GM21528 (cell line): ENCODE data around the gene HSPA4.
"Not testable (repeated sequence)": the region's sequence is repeated elsewhere in the genome, so short reads cannot be mapped to it uniquely, and the experiment has no call there.

Source experiments
- ATAC-seq: cut with Tn5 transposase; IDR thresholded peaks from one replicate; pipeline ENCODE4 v1.9.1; 2021; ENCODE audit warnings: mild to moderate bottlenecking, moderate library complexity; ENCODE audit not compliant: unreplicated experiment, low FRiP score

Gene HSPA4

DNA sequence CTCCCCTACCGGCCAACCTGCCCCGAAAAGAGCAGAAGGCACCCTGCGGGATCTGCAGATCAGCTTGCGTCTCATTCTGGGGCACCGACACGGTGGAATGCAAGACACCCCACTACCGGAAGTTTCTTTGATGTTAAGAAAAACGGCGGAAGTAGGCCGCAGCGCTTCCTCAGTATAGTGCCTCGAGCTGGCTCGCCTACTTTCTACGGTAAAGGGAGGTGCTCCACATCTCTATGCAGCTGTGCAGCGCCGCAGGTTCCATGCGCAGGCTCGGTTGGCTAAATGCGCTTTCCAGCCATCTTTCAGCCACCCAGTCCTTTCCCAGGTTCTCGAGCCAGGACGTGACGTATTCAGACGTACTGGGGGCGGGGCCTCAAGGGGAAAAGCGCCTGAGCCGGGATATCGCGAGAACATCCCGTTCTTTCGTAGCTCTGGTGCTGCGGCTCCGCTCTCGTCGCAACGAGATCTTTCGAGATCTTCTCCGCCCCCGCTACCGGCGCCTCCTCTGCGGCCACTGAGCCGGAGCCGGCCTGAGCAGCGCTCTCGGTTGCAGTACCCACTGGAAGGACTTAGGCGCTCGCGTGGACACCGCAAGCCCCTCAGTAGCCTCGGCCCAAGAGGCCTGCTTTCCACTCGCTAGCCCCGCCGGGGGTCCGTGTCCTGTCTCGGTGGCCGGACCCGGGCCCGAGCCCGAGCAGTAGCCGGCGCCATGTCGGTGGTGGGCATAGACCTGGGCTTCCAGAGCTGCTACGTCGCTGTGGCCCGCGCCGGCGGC lies at the start of gene HSPA4:
Gene HSPA4 (plus strand): TSS at position 472 of the 775 bp plus-strand sequence. CDS start 238 bp downstream, at position 710.
- ATAC-seq, result peak; percentile 90

GRCh38 chr5:133006653-133007052 lies 45.2 kb upstream of the HSPA4 start:
- ATAC-seq, result no peak

DNA sequence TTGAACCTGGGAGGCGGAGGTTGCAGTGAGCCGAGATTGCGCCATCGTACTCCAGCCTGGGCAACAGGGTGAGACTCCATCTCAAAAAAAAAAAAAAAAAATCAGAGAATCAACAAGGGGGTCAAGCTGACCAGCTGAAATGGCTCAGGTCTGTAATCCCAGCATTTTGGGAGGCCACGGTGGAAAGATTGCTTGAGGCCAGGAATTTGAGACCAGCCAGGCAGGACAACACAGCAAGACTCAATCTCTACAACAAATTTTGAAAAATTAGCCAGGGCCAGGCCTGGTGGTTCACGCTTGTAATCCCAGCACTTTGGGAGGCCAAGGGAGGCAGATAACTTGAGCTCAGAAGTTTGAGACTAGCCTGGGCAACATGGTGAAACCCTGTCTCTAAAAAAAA lies 43.4 kb upstream of the HSPA4 start:
- ATAC-seq, result not testable (repeated sequence)

DNA sequence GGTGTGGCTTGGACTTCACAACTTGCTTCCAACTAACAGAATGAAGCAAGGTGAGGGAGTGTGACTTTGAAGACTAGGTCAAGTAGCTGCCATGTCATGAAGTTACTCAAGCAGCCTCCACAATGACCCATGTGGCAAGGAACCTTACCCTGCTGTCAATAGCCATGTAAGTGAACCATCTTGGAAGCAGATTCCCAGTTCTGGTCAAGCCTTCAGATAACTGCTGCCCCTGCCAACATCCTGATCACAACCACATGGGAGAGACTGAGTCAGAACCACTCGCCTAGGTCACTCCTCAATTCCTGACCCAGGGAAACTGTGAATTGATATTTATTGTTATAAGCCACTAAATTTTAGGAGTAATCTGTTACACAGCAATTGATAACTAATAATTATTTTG lies 36.3 kb upstream of the HSPA4 start:
- no peak for ATAC-seq

DNA sequence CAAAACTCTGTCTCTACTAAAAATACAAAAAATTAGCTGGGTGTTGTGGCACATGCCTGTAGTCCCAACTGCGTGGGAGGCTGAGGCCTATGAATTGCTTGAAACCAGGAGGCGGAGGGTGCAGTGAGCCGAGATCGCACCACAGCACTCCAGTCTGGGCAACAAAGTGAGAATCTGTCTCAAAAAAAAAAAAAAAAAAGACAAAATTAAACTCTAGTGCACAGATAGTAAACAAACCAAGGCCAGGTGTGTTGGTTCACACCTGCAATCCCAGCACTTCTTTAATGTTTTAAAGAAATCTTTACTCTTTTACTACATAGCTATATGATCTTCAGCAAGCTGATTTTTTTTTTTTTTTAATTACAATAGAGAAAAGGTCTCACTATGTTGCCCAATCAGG lies 33.8 kb upstream of the HSPA4 start:
- no peak for ATAC-seq

GRCh38 chr5:133019471-133019870 lies 32.3 kb upstream of the HSPA4 start:
- not testable (repeated sequence) for ATAC-seq

DNA sequence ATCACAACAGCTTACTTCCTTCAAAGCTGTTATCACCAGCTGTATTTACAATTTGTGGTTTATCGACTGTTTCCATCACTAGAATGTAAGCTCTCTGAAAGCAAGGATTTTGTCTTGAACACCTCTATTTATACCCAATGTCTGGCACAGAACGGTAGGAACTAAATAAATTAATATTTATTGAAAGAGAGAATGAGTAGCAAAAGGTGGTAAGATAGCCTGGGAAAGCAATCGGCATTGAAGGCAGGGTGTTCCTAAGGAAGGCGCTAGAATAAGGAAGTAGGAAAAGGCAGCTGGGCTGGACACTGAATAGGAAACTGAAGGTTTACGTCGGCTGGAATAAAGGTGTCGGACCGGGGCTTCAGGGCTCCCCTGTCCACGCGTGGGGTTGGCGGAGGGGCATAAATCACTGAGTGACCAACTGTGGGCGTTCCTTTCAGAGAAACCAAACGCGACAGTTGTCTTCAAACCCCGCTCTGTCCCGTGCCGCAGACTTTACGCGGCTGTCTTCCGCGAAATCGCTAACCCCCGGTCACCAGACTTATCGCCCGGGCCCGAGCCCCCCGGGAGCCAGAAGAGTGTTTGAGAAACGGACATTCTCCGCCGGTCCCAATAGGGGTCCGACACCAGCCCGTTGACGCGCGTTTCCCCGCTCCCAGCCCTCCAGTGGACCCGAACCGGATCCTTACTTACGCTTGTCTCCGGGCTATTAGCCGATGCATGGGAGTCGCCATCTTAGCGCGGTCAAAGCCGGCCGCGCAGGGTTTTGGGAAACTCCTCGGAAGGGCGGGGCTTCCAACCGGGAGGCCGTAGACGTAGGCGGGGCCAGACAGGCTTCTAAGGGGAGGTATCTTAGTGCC lies 25.8 kb upstream of the HSPA4 start, which contains the start of gene ZCCHC10:
Gene ZCCHC10 (minus strand): TSS at position 746 of the 860 bp plus-strand sequence. CDS start 12 bp downstream, at position 734.
- peak; percentile 95 for ATAC-seq

GRCh38 chr5:133026664-133027153 lies 25.1 kb upstream of the HSPA4 start:
- no peak for ATAC-seq

GRCh38 chr5:133029416-133029815 lies 22.4 kb upstream of the HSPA4 start:
- ATAC-seq, result no peak

DNA sequence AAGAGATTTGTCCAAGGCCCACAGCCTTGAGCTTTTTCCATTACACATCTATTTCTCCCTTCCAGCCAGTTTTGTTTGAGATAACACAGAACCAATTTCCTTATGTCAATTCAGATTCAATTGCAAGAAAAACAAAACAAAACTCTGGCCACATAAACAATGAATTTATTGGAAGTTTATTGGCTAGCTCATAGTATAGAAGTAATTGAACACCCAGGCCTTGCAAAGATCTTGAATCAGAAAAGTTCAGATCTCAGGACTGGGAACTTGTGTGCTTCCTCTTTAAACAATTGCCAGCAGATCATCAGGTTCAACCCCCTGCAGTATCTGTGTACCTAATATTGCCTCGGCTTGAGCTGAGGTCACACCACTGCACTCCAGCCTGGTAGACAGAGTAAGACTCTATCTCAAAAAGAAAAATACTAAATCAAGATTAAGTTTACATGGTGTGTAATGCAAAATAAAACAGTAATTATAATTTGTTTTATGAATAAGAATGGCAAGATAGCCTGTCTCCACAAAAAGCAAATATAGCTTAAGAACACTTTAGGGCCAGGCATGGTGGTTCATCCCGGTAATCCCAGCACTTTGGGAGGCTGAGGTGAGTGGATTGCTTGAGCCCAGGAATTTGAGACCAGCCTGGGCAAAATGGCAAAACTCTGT lies 21.3 kb upstream of the HSPA4 start:
- no peak for ATAC-seq

GRCh38 chr5:133032852-133033742 lies 18.7 kb upstream of the HSPA4 start:
- no peak for ATAC-seq

GRCh38 chr5:133034064-133034463 lies 17.7 kb upstream of the HSPA4 start:
- no peak for ATAC-seq

DNA sequence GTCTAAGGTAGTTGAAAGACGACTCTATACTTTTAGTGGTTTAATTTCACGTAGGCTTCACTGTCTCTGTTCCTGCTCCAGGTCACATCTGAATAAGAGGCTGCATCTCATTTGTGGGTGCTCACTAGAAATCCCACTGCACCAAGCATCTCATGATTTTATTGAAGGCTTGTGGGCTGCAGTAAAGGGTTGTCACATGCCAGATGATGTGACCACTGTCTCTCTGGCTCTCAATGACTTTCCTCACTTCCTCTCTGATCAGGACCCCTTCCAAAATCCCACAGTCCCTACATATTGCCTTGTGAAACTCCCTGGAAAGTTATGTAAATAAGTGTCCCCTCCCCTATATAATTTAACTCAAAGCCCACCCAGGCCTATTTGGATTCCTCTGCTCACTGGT lies 16.6 kb upstream of the HSPA4 start:
- ATAC-seq, result no peak

GRCh38 chr5:133036677-133037076 lies 15.1 kb upstream of the HSPA4 start:
- ATAC-seq, result not testable (repeated sequence)

GRCh38 chr5:133041157-133041784 lies 10.5 kb upstream of the HSPA4 start:
- ATAC-seq, result no peak

GRCh38 chr5:133041910-133042309 lies 9.9 kb upstream of the HSPA4 start:
- no peak for ATAC-seq

GRCh38 chr5:133046560-133046959 lies 5.3 kb upstream of the HSPA4 start:
- ATAC-seq, result not testable (repeated sequence)

DNA sequence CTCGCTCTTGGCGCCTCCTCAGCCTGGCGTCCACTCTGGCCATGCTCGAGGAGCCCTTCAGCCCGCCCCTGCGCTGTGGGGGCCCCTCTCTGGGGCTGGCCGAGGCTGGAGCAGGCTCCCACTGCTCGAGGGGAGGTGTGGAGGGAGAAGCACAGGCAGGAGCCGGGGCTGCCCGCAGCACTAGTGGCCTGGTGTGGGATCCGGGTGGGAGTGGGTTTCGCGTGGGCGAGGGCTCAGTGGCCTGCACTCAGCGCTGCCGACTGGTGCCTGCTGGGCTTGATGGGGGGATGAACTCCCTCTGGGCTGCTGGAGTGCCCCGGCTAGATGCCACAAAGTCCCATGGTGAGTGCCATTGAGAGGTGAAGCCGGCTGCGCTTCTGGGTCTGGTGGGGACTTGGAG lies 4.4 kb upstream of the HSPA4 start:
- ATAC-seq, result no peak

DNA sequence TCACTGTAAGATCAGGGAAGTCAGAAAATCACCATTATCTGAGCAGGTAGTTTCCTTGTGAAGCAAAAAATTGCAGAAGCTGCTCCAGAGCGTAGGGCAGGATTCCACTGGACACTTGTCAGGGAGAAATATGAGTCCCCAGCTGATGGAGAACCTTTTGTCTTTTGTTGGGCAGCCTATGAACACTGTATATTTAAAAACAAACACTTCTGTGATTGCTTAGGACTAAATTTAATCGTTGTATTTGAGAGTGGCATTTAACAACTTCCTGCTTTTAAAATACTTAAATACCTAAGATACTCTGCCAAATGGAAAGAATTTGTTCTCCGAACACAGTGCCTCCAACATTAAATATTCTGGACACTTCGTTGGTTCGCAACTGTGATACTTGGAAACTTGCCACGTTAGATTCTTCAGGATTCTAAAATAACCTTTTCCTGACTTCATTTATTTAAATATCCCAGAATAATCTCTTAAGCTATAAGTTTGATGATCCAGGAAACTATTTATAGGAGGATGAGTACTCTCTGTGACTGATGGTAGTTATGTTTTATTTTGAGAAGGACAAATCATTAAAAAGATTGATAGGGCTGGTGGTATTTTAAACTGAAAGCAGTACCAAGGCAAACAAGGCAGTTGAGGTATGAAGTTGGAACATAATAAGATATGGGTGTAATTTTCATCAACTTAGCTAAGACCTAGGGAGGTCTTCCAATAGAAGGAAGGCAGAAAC lies 2.7 kb upstream of the HSPA4 start:
- no peak for ATAC-seq
